Chondrocyte (in vitro differentiated cells): ENCODE measurements around the gene TUBG1. TPM values are rescaled to one million over a fixed set of nuclear protein-coding genes. Genes with fewer than 3 reads are reported as not detected.
"Not testable (repeated sequence)": the region's sequence is repeated elsewhere in the genome, so short reads cannot be mapped to it uniquely, and the experiment has no call there.

Experiments
- DNase-seq: peaks from one replicate; pipeline ENCODE4 v3.0.0; 2021; ENCODE audit warnings: mixed read lengths, low spot score
- H3K27ac Mint-ChIP-seq: one replicate; pipeline ENCODE4 v1.8.0; 2021; ENCODE audit warnings: mild to moderate bottlenecking, moderate library complexity, mixed read lengths; ENCODE audit not compliant: unreplicated experiment
- H3K27me3 Mint-ChIP-seq: 2 replicates; pipeline ENCODE4 v1.8.0; 2021; ENCODE audit warnings: low read depth, mixed read lengths
- H3K36me3 Mint-ChIP-seq: 2 replicates; pipeline ENCODE4 v1.8.0; 2021; ENCODE audit warnings: low read depth, mixed read lengths
- H3K4me1 Mint-ChIP-seq: 2 replicates; pipeline ENCODE4 v1.8.0; 2021; ENCODE audit warnings: low read depth, mild to moderate bottlenecking, mixed read lengths
- H3K4me3 Mint-ChIP-seq: one replicate; pipeline ENCODE4 v1.8.0; 2021; ENCODE audit warnings: mild to moderate bottlenecking, moderate library complexity, mixed read lengths; ENCODE audit not compliant: unreplicated experiment
- H3K9me3 Mint-ChIP-seq: 2 replicates; pipeline ENCODE4 v1.8.0; 2021; ENCODE audit warnings: low read depth, mixed read lengths
- CTCF ChIP-seq: fragments of 200-600 bp; sonication (generic); IDR thresholded peaks from 2 replicates; pipeline ENCODE4 v1.5.0; 2021; ENCODE audit warnings: antibody characterized with exemption, mild to moderate bottlenecking, moderate library complexity
- total RNA-seq: library from RNA; stranded (reverse); gene quantifications from 3 replicates; pipeline ENCODE4 v1.2.1, GENCODE V29; 2021

Gene TUBG1
- total RNA-seq, 1 donor from 2014 or later: 41.1 TPM

GRCh38 chr17:42653179-42654124 lies 44.0 kb downstream of the TUBG1 start:
- no peaks in the 10 kb centered on the region for H3K27me3 Mint-ChIP-seq
- H3K4me1 Mint-ChIP-seq: peaks cover 10% of the 10 kb centered on the region
- H3K9me3 Mint-ChIP-seq: peaks cover 5% of the 10 kb centered on the region
- DNase-seq: no peak
- H3K27ac Mint-ChIP-seq: peak overlapping the region; percentile 80
- peak overlapping the region; percentile 72 for H3K4me3 Mint-ChIP-seq
- no peaks in the 10 kb centered on the region for H3K36me3 Mint-ChIP-seq
- no peak for TF ChIP-seq CTCF

- Mint-ChIP-seq H3K36me3 (no peaks in the 10 kb centered on the region), H3K27me3 (no peaks in the 10 kb centered on the region), H3K4me3 (no peak overlapping the region), H3K4me1 (peaks cover 24% of the 10 kb centered on the region), H3K27ac (no peak overlapping the region), H3K9me3 (peaks cover 5% of the 10 kb centered on the region)
- DNase-seq: no peak
- no peak for TF ChIP-seq CTCF
Observed at GRCh38 chr17:42655528-42655927, 46.0 kb downstream of the TUBG1 start.

GRCh38 chr17:42657824-42658588 lies 48.5 kb downstream of the TUBG1 start:
- Mint-ChIP-seq H3K27ac (no peak overlapping the region), H3K4me3 (peak overlapping the region; percentile 21), H3K9me3 (peaks cover 5% of the 10 kb centered on the region), H3K36me3 (peaks cover 1% of the 10 kb centered on the region), H3K27me3 (no peaks in the 10 kb centered on the region), H3K4me1 (peaks cover 29% of the 10 kb centered on the region)
- no peak for TF ChIP-seq CTCF
- no peak for DNase-seq

- TF ChIP-seq CTCF: no peak
- Mint-ChIP-seq H3K27ac (peak within 1 kb of the TSS; percentile 85), H3K4me1 (peaks cover 23% of the 10 kb centered on the region), H3K27me3 (no peaks in the 10 kb centered on the region), H3K9me3 (peaks cover 5% of the 10 kb centered on the region), H3K4me3 (peak within 1 kb of the TSS; percentile 89), H3K36me3 (peaks cover 2% of the 10 kb centered on the region)
- DNase-seq: peak; percentile 94
Observed at GRCh38 chr17:42659079-42659931, 49.8 kb downstream of the TUBG1 start, which contains the start of gene TUBG2. TSS of gene TUBG2 (plus strand) at chr17:42659284. CDS start at chr17:42659504, 220 bp downstream.

GRCh38 chr17:42659932-42660274 lies 50.4 kb downstream of the TUBG1 start:
- not testable (repeated sequence) for H3K27me3 Mint-ChIP-seq, DNase-seq, H3K36me3 Mint-ChIP-seq, H3K9me3 Mint-ChIP-seq
- Mint-ChIP-seq H3K27ac (peak overlapping the region; percentile 85), H3K4me3 (peak overlapping the region; percentile 89), H3K4me1 (peaks cover 23% of the 10 kb centered on the region)
